GM12878 (cell line): ENCODE measurements around the gene PCDHGA1. TPM values are rescaled to one million over a fixed set of nuclear protein-coding genes. Genes with fewer than 3 reads are reported as not detected.

ENCODE experiments used
- ATAC-seq: fragments of 200-7000 bp; cut with Tn5 transposase; 3 replicates; pipeline ENCODE4 v1.9.1; 2020; ENCODE audit warnings: mild to moderate bottlenecking, moderate library complexity
- BruUV-seq: library from RNA; stranded (reverse); fragments of 400-500 nt; replicated peaks from 2 replicates; lab custom pipeline; 2021; lab: Mats Ljungman, UMichigan
- CTCF ChIA-PET: fragments of 300-600 bp; sonication (Branson Sonifier 250); formaldehyde crosslinking; extraction: SDS; loops from one replicate; lab custom pipeline; 2021; ENCODE audit warnings: inconsistent platforms; lab: Yijun Ruan, JAX
- POLR2A ChIA-PET: fragments of 350-600 bp; formaldehyde crosslinking; extraction: SDS; loops from one replicate; lab custom pipeline; 2021; ENCODE audit warnings: inconsistent platforms; lab: Charles Lee
- RAD21 ChIA-PET: fragments of 300-600 bp; sonication (Branson Sonifier 250); formaldehyde crosslinking; loops from one replicate; lab custom pipeline; 2023; ENCODE audit warnings: antibody characterized with exemption; ENCODE audit not compliant: unreplicated experiment; lab: Charles Lee
- SMC1A ChIA-PET: fragments of 300-600 bp; sonication (Branson Sonifier 250); formaldehyde crosslinking; loops from one replicate; lab custom pipeline; 2023; ENCODE audit not compliant: unreplicated experiment, uncharacterized antibody; lab: Charles Lee
- DNase-seq: peaks from one replicate; pipeline ENCODE4 v3.0.0-alpha.2; 2011; ENCODE audit warnings: low read depth, low spot score
- FAIRE-seq: peaks from 3 replicates; lab custom pipeline; 2011; peaks lifted over from hg19 to GRCh38; lab: Jason Lieb, UNC
- H2AFZ ChIP-seq: 2 replicates; pipeline ENCODE4 v1.6.0; 2011; ENCODE audit warnings: low read depth, low read length, control low read depth; ENCODE audit not compliant: control insufficient read depth
- H3K27ac ChIP-seq: 2 replicates; pipeline ENCODE4 v1.5.1; 2011; ENCODE audit warnings: control low read depth; ENCODE audit not compliant: control insufficient read depth, insufficient read depth
- H3K27me3 ChIP-seq, 2 experiments: replicated peaks in 1 of 2; 2 replicates each; pipeline versions ENCODE4 v1.6.0 to v1.6.1; 2011; ENCODE audit warnings: low read length in 1 of 2; ENCODE audit not compliant: control insufficient read depth in 2 of 2, insufficient read depth in 2 of 2
- H3K36me3 ChIP-seq, 2 experiments: 2 replicates each; pipeline ENCODE4 v1.5.1; 2011; ENCODE audit warnings: low read length in 1 of 2; ENCODE audit not compliant: control insufficient read depth in 2 of 2, insufficient read depth in 2 of 2
- H3K4me1 ChIP-seq: 2 replicates; pipeline ENCODE4 v1.6.1; 2011; ENCODE audit warnings: mild to moderate bottlenecking, low read length, moderate library complexity, mixed read lengths; ENCODE audit not compliant: control insufficient read depth, insufficient read depth
- H3K4me2 ChIP-seq: 2 replicates; pipeline ENCODE4 v1.6.0; 2011; ENCODE audit warnings: control low read depth; ENCODE audit not compliant: control insufficient read depth, insufficient read depth
- H3K4me3 ChIP-seq: fragments of 200-600 bp; sonication (generic); 2 replicates; pipeline ENCODE4 v1.5.1; 2016
- H3K79me2 ChIP-seq: 2 replicates; pipeline ENCODE4 v1.6.0; 2011; ENCODE audit warnings: low read length; ENCODE audit not compliant: control insufficient read depth, insufficient read depth
- H3K9ac ChIP-seq: 2 replicates; pipeline ENCODE4 v1.8.0; 2011; ENCODE audit warnings: low read length, control low read depth, mixed read lengths; ENCODE audit not compliant: control insufficient read depth, insufficient read depth
- H3K9me3 ChIP-seq: replicated peaks from 3 replicates; pipeline ENCODE4 v1.5.1; 2011; ENCODE audit warnings: mild to moderate bottlenecking, low read length; ENCODE audit not compliant: control insufficient read depth, insufficient read depth
- H4K20me1 ChIP-seq: 2 replicates; pipeline ENCODE4 v1.6.0; 2011; ENCODE audit not compliant: control insufficient read depth, insufficient read depth
- BHLHE40 ChIP-seq, 2 experiments: fragments of 450-650 bp in 1 of 2; IDR thresholded peaks; 2 replicates each; pipeline ENCODE4 v1.6.1; 2011 to 2017; ENCODE audit warnings: low read depth in 2 of 2, borderline replicate concordance in 1 of 2, improper control_type of control experiment in 1 of 2, low read length in 1 of 2, mild to moderate bottlenecking in 1 of 2
- ESRRA ChIP-seq: IDR thresholded peaks from 2 replicates; pipeline ENCODE4 v1.6.1; 2012; ENCODE audit warnings: mild to moderate bottlenecking, low read length, improper control_type of control experiment
- FOS ChIP-seq: IDR thresholded peaks from 3 replicates; pipeline ENCODE4 v1.6.1; 2011; ENCODE audit warnings: borderline replicate concordance; ENCODE audit not compliant: insufficient read length; ENCODE audit errors: extremely low read depth
- GATAD2B ChIP-seq: fragments of 450-650 bp; conservative IDR thresholded peaks from 2 replicates; pipeline ENCODE4 v1.6.1; 2017; ENCODE audit warnings: low read depth, mild to moderate bottlenecking, moderate library complexity
- IRF4 ChIP-seq: IDR thresholded peaks from 2 replicates; pipeline ENCODE4 v1.6.1; 2011; ENCODE audit warnings: low read depth, low read length
- POLR2AphosphoS2 ChIP-seq: IDR thresholded peaks from 2 replicates; pipeline ENCODE4 v1.6.1; 2011; ENCODE audit warnings: low read depth, mild to moderate bottlenecking, low read length, improper control_type of control experiment, moderate library complexity
- STAT3 ChIP-seq: IDR thresholded peaks from 2 replicates; pipeline ENCODE4 v1.6.1; 2011; ENCODE audit warnings: low read depth, low read length, improper control_type of control experiment
- TCF7 ChIP-seq: IDR thresholded peaks from 2 replicates; pipeline ENCODE4 v1.6.1; 2014; ENCODE audit warnings: antibody characterized with exemption, borderline replicate concordance
- YY1 ChIP-seq: IDR thresholded peaks from 2 replicates; pipeline ENCODE4 v1.6.1; 2011; ENCODE audit warnings: low read depth, mild to moderate bottlenecking, low read length
- WGBS: methylation state at CpG from one replicate; pipeline ENCODE4 v1.1.6; 2016; ENCODE audit warnings: low lambda C conversion rate; ENCODE audit not compliant: insufficient replicate concordance, insufficient coverage; ENCODE audit errors: missing lambda C conversion rate; 5-methylcytosine and 5-hydroxymethylcytosine counted together
- in situ Hi-C: fragments of 300-500 bp; cut with MboI; formaldehyde crosslinking; loops from 9 replicates; pipeline ENCODE4 v1.14.3; 2018; ENCODE audit warnings: mixed read lengths
- intact Hi-C: fragments of 100-400 bp; cut with micrococcal nuclease; formaldehyde crosslinking; loops from one replicate; pipeline ENCODE4 v1.14.2; 2022; ENCODE audit not compliant: unreplicated experiment
- polyA plus RNA-seq, 11 experiments: library from polyadenylated mRNA; depleted of rRNA in 4 of 11; unstranded in 6 of 11; stranded (reverse) in 5 of 11; fragments of >200 nt; fragmentation: Nextera tagmentation in 4 of 11; fragmentation: Illumina TruSeq in 1 of 11; extraction: Ambion mirVana in 4 of 11; extraction: Trizol in 1 of 11; gene quantifications; 1 replicate in 1 of 11; 2 replicates in 10 of 11; pipeline versions ENCODE4 v1.2.1 to v1.2.3, GENCODE V29; 2011 to 2016; ENCODE audit warnings: inconsistent platforms in 2 of 11, missing spikeins in 2 of 11, low read depth in 1 of 11
- total RNA-seq, 4 experiments: library from RNA; depleted of rRNA in 3 of 4; stranded (reverse); fragments of >200 nt in 3 of 4; fragmentation: Illumina TruSeq in 1 of 4; extraction: Trizol in 1 of 4; gene quantifications; 2 replicates each; pipeline versions ENCODE4 v1.2.1 to v1.2.3, GENCODE V29; 2013 to 2021
- TF ChIP-seq, protein P1 (sequence below): fragments of 450-650 bp; IDR thresholded peaks from 2 replicates; pipeline ENCODE4 v1.6.1; 2016; ENCODE audit warnings: mild to moderate bottlenecking
- TF ChIP-seq, protein P2 (sequence below): IDR thresholded peaks from 2 replicates; pipeline ENCODE4 v1.6.1; 2012; ENCODE audit warnings: low read depth, low read length, improper control_type of control experiment

The PCDHGA1 gene
- total and polyA plus RNA-seq, 10 of the 15 experiments (the other 5 are each of a cell fraction or from before 2014, with no cell fraction given), result 0.02 to 0.51 (median 0.19) TPM; not detected in 3

DNA sequence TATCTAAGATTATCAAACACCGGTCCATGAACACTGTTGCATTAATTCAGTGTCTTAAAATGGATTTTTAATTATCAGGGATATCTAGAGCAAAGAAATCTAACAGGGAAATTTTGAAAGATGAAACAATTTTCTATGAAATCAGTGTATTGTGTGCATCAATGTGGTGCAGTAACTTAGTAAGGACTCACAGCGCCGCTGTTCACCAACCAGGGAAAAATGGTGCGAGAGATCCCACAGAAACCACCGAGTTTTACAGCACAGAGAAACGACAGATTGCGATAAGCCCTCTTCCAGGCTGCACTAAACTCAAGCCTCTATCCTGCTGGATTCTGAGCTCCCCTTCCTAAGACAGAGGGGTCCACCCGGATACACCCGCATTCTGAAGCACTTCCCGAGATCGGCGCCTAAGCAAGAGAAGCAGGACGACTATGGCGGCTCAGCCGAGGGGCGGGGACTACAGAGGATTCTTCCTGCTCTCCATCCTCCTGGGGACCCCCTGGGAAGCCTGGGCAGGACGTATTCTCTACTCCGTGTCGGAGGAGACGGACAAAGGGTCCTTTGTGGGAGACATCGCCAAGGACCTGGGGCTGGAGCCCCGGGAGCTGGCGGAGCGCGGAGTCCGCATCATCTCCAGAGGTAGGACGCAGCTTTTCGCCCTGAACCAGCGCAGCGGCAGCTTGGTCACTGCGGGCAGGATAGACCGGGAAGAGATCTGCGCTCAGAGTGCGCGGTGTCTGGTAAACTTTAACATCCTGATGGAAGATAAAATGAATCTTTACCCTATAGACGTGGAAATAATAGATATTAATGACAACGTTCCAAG lies 52.4 kb downstream of the PCDHGA1 start, which contains the start of gene PCDHGA7:
PCDHGA7 (plus strand) TSS at position 274 of the 826 bp plus-strand sequence; CDS start at position 432, 158 bp downstream.
- RAD21 ChIA-PET, result no interaction called here
- no peak for FAIRE-seq
- intact Hi-C loops, result no loop called here

More for the DNA sequence above, 52.4 kb downstream of the PCDHGA1 start, which contains the start of gene PCDHGA7:
- no peak within 1 kb of the TSS for H2AFZ ChIP-seq
- no peak for DNase-seq
- no peak within 1 kb of the TSS for H3K4me2 ChIP-seq
- ChIA-PET SMC1A (no interaction called here), POLR2A (no interaction called here)
- no peaks in the 10 kb centered on the region for H3K79me2 ChIP-seq
- H3K27me3 ChIP-seq, result no peaks in the 10 kb centered on the region
- H3K9ac ChIP-seq, result no peak within 1 kb of the TSS
- H3K4me1 ChIP-seq, result no peaks in the 10 kb centered on the region
- no peaks in the 10 kb centered on the region for H3K36me3 ChIP-seq
- 13% methylated on average over 37 of the region's 37 CpGs for WGBS
- no TSS peak for BruUV-seq
- H3K9me3 ChIP-seq, result no peaks in the 10 kb centered on the region; the same call in 2 of the 3 replicates
- no peak within 1 kb of the TSS for H3K27ac ChIP-seq
- H4K20me1 ChIP-seq, result no peaks in the 10 kb centered on the region
- no peak within 1 kb of the TSS for H3K4me3 ChIP-seq
- TF ChIP-seq, protein P1, sequence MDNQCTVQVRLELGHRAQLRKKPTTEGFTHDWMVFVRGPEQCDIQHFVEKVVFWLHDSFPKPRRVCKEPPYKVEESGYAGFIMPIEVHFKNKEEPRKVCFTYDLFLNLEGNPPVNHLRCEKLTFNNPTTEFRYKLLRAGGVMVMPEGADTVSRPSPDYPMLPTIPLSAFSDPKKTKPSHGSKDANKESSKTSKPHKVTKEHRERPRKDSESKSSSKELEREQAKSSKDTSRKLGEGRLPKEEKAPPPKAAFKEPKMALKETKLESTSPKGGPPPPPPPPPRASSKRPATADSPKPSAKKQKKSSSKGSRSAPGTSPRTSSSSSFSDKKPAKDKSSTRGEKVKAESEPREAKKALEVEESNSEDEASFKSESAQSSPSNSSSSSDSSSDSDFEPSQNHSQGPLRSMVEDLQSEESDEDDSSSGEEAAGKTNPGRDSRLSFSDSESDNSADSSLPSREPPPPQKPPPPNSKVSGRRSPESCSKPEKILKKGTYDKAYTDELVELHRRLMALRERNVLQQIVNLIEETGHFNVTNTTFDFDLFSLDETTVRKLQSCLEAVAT, result no peak
- no peak for TF ChIP-seq BHLHE40 (IDR thresholded peaks at IDR 0.05; ENCODE audit: borderline replicate concordance in 1 of 2, low read depth in 2 of 2, low read length in 1 of 2)
- no peak for TF ChIP-seq FOS
- TF ChIP-seq, protein P2, sequence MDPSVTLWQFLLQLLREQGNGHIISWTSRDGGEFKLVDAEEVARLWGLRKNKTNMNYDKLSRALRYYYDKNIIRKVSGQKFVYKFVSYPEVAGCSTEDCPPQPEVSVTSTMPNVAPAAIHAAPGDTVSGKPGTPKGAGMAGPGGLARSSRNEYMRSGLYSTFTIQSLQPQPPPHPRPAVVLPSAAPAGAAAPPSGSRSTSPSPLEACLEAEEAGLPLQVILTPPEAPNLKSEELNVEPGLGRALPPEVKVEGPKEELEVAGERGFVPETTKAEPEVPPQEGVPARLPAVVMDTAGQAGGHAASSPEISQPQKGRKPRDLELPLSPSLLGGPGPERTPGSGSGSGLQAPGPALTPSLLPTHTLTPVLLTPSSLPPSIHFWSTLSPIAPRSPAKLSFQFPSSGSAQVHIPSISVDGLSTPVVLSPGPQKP, result no peak
- TF ChIP-seq TCF7, result no peak
- TF ChIP-seq ESRRA, result no peak
- TF ChIP-seq POLR2AphosphoS2, result no peak
- TF ChIP-seq IRF4, result no peak
- TF ChIP-seq GATAD2B, result no peak
- no peak for TF ChIP-seq STAT3
- TF ChIP-seq YY1, result no peak
- TF ChIP-seq, all 136 proteins: peak for 0
- no peak for ATAC-seq
- CTCF ChIA-PET, result interaction anchor here (0.8 to 1.5 kb wide), 2 partner anchors 9 to 175 kb away, joined by 3 read pairs; no protein-coding TSS in a partner anchor
- in situ Hi-C loops, result no loop called here
